ENCODE measurements around the gene FAT2. TPM values are rescaled to one million over a fixed set of nuclear protein-coding genes. Genes with fewer than 3 reads are reported as not detected.

Gene FAT2
- total RNA-seq, 1 experiment from 2014 or later, result not detected

DNA sequence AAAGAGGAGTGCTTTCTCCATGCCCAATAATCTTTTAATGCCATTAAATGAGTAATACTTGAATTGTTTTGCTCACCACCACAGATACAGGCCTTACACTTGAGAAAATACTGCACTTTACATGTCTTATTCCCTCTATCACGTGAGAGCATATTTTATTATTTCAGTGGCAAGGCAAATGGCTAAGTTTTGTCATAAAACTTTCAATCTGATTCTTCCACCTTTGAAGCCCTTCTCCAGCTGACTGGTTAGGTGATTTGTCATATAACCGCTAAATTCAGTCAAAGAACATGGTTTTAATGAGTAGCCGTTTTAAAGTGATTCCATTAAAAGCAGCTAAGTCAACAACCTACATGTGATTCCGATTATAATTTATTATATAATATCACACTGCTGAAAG lies 43.8 kb downstream of the FAT2 start:
- POLR2A ChIA-PET (ENCODE audit: low non-redundant PET), result interaction anchor here (0.6 kb wide), 1 partner anchor 609 kb away, joined by 4 read pairs; no protein-coding TSS in a partner anchor
- no TSS peak for BruUV-seq (replicated peaks)
- no peaks in the 10 kb centered on the region for H3K9me3 ChIP-seq (ENCODE audit: low read depth, low read length, poor library complexity, severe bottlenecking)
- no peak for TF ChIP-seq EZH2 (IDR thresholded peaks at IDR 0.05; ENCODE audit: borderline replicate concordance, low read depth, low read length, poor library complexity, severe bottlenecking)
- TF ChIP-seq, protein P1, sequence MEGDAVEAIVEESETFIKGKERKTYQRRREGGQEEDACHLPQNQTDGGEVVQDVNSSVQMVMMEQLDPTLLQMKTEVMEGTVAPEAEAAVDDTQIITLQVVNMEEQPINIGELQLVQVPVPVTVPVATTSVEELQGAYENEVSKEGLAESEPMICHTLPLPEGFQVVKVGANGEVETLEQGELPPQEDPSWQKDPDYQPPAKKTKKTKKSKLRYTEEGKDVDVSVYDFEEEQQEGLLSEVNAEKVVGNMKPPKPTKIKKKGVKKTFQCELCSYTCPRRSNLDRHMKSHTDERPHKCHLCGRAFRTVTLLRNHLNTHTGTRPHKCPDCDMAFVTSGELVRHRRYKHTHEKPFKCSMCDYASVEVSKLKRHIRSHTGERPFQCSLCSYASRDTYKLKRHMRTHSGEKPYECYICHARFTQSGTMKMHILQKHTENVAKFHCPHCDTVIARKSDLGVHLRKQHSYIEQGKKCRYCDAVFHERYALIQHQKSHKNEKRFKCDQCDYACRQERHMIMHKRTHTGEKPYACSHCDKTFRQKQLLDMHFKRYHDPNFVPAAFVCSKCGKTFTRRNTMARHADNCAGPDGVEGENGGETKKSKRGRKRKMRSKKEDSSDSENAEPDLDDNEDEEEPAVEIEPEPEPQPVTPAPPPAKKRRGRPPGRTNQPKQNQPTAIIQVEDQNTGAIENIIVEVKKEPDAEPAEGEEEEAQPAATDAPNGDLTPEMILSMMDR (conservative IDR thresholded peaks at IDR 0.05; ENCODE audit: low read depth, low read length), result no peak
- no peak overlapping the region for H3K4me3 ChIP-seq (ENCODE audit: low read depth, low read length, poor library complexity, severe bottlenecking)
- no peaks in the 10 kb centered on the region for H3K4me1 ChIP-seq (ENCODE audit: insufficient read depth, low read length, poor library complexity, severe bottlenecking)
- peaks cover 7% of the 10 kb centered on the region for H3K27me3 ChIP-seq (replicated peaks; ENCODE audit: insufficient read depth, low read depth, low read length, poor library complexity)
- H3K27ac ChIP-seq (ENCODE audit: low read depth, low read length, poor library complexity, severe bottlenecking), result no peak overlapping the region
- no peaks in the 10 kb centered on the region for H3K36me3 ChIP-seq (ENCODE audit: insufficient read depth, low read length, poor library complexity, severe bottlenecking)
- no peak for DNase-seq (ENCODE audit: low spot score)
- intact Hi-C loops (cut with micrococcal nuclease; ENCODE audit: unreplicated experiment), result no loop called here
- CTCF ChIA-PET, result no interaction called here

DNA sequence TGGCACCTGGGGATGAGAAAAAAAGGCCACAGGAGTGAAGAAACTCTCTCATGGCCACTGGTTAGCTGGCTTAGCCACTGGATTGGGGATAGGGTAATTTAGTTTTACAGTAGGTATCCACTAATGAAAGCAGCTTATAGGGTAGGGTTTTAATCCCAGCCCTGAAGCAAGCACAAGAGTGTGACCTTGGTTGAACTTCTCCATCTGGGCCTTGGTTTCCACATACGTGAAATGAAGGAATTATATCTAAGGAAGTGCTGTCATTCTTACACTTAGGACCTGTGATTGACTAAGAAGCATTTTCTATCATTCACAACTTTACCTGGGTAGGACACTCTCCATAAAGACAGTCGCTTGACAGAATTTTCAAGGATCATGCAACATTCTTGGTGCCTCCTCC lies 49.6 kb downstream of the FAT2 start:
- POLR2A ChIA-PET (ENCODE audit: low non-redundant PET), result no interaction called here
- H3K27me3 ChIP-seq (replicated peaks; ENCODE audit: insufficient read depth, low read depth, low read length, poor library complexity), result peaks cover 7% of the 10 kb centered on the region
- H3K36me3 ChIP-seq (ENCODE audit: insufficient read depth, low read length, poor library complexity, severe bottlenecking), result no peaks in the 10 kb centered on the region
- CTCF ChIA-PET, result no interaction called here
- H3K4me3 ChIP-seq (ENCODE audit: low read depth, low read length, poor library complexity, severe bottlenecking), result no peak overlapping the region
- no peak overlapping the region for H3K27ac ChIP-seq (ENCODE audit: low read depth, low read length, poor library complexity, severe bottlenecking)
- intact Hi-C loops (cut with micrococcal nuclease; ENCODE audit: unreplicated experiment), result no loop called here
- H3K4me1 ChIP-seq (ENCODE audit: insufficient read depth, low read length, poor library complexity, severe bottlenecking), result no peaks in the 10 kb centered on the region
- DNase-seq (ENCODE audit: low spot score), result no peak
- TF ChIP-seq EZH2 (IDR thresholded peaks at IDR 0.05; ENCODE audit: borderline replicate concordance, low read depth, low read length, poor library complexity, severe bottlenecking), result no peak
- TF ChIP-seq, protein P1 (conservative IDR thresholded peaks at IDR 0.05; ENCODE audit: low read depth, low read length), result no peak
- no TSS peak for BruUV-seq (replicated peaks)
- no peaks in the 10 kb centered on the region for H3K9me3 ChIP-seq (ENCODE audit: low read depth, low read length, poor library complexity, severe bottlenecking)

Other genes with a start within 250 kb of the FAT2 start
- gene SLC36A2, start 243.8 kb downstream of the FAT2 start, total RNA-seq (2021), result not detected in 2 replicates
- 8.8 and 12.5 TPM in 2 replicates for gene SLC36A1, start 143.7 kb downstream of the FAT2 start, total RNA-seq (2021)
- gene SPARC, start 95.6 kb upstream of the FAT2 start, total RNA-seq (2021), result 268 and 339 TPM in 2 replicates
- 65.6 and 72.2 TPM in 2 replicates for gene ATOX1, start 167.3 kb upstream of the FAT2 start, total RNA-seq (2021)
- gene G3BP1, start 180.6 kb upstream of the FAT2 start, total RNA-seq (2021), result 296 and 317 TPM in 2 replicates